T follicular helper cell (primary cell): ENCODE measurements around the gene COMP.
"Not testable (repeated sequence)": the region's sequence is repeated elsewhere in the genome, so short reads cannot be mapped to it uniquely, and the experiment has no call there.

Experiments used
- DNase-seq: peaks from one replicate; pipeline ENCODE4 v3.0.0-alpha.2; 2020; ENCODE audit warnings: low read depth

COMP gene

DNA sequence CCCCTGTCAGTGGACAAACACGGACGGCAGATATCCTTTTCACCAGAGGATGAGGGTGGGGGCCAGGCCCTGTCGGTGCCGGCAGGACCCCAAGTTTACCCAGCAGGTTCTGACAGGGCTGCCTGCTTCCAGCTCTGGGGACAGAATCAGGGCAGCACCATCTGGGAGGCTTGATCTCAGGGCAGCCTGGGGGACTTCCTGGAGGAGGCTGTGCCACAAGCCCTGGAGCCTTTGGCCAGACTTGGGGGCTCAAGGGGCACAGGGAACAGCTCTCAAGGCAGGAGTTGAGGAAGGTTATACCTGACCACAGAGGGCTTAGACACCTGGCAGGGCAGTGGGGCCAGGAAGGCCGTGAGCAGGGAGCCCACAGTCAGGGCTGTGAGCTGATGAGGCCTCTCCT, 45.2 kb downstream of the COMP start:
- DNase-seq: no peak

DNA sequence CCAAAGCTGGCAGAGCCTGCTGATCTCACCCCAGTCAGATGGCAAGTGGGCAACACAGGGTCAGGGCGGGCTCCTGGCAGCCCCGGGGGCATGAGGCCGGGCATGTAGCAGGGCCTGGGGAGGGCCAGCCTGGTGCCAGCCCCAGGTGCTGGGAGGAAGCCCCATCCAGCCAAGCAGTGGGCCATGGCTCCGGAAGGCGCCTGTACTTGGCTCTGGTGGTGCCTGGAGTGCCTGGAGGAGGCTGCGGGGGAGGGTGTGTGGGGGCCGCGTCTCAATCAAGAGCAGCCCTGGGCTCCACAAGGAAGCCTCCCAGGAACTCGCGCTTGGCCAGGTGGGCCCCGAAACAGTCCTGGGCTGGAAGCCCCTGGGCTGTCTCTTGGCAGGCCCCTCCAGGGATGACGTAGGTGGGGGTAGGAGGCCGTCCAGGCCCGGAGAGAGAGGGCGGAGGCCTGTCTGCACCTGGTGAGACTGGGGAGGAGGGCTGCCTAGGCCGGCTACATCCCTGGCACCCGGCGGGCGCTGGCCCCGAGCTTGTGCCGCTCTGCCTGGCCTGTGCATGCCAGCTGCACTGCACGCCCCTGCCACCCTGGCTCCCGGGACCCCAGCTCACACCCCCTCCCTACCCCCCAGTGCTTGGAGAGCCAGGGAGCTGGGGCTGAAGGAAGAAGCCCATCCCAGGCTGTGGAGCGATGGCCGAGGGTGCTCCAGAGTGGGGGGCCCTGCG, 45.9 kb downstream of the COMP start:
- DNase-seq: no peak

DNA sequence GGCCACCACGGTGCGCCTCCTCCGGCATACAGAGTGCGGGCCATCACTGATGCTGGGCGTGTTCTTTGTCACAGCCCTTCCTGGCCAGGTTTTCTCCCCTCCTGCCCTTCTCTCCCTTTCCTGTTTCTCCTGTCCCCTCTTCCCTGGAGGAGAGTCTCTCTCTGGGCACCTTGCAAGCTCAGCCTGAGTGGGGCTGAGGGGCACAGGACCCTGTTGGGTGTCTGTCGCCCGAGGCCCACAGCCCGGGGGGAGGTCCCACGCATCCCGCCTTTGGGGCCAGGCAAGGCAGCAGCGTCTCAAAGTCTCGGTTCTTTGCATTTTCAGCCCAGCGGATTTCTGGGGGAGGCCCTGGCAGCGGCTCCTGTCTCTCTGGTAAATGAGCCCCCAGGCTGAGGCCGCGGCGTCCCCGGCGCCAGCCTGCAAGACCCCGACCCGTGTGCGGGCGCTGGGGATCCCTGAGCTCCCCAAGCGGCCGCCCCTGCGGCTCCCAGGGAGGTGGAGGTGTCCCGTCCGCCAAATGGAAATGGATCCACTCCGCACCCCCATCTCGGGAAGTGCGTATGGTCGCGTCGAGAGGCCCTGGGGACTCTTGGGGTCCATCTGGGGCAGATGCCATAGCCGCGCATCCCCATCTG, 47.2 kb downstream of the COMP start:
- DNase-seq: no peak

- no peak for DNase-seq
These were observed 48.0 kb downstream of the COMP start for GRCh38 chr19:18742838-18743783.

- DNase-seq: no peak
These were observed 48.8 kb downstream of the COMP start for GRCh38 chr19:18742324-18742723.

- DNase-seq: no peak
These were observed 49.7 kb downstream of the COMP start for GRCh38 chr19:18741124-18742121.

GRCh38 chr19:18738961-18739690, 52.0 kb downstream of the COMP start:
- no peak for DNase-seq

GRCh38 chr19:18737954-18738351, 53.2 kb downstream of the COMP start:
- DNase-seq: no peak

- DNase-seq: no peak
These were observed 53.7 kb downstream of the COMP start for GRCh38 chr19:18737337-18737953.

DNA sequence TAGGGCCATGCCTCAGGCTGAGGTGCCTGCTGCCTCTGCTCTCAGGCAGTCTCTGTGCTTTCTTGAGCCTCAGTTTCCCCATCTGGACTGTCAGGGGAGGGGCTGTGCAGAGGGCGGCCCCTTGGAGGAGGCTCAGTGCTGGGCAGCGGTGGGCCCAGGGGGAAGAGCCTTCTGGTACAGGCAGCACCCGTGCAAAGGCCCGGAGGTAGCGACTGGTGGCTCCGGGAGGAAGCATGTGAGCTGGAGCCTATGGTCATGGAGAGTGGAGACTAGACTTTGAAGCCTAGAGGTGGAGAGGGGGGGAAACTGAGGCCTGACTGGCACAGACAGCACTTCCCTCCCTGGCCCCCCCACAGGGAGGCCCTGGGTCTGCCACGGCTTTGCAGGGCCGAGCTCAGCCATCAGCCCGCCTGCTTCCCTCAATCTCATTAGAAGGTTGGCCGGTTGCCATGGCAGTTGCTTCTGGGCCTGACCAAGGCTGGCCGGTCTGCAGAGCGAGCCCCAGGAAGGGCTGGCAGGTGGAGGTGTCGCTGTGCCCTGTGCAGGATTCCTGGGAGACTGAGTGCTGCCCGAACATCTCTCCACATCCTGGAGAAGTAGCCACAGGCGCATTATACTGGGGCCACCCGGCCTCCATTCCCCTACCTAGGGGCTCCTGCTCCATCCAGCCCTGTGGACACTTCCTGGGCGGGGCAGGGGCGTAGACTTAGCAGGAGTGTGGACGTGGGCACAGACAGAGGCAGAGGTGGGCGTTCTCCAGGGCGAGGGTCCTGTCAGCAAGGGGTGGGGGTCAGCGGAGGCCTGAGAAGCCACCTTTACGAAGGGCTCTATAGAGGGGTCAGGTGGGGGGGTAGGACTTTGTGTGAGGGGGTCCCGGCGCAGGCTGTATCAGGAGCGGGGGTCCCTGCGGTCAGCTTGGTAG, 54.4 kb downstream of the COMP start:
- no peak for DNase-seq

- no peak for DNase-seq
These were observed 55.4 kb downstream of the COMP start for GRCh38 chr19:18735752-18736151.

- DNase-seq: no peak
These were observed 55.8 kb downstream of the COMP start for GRCh38 chr19:18735324-18735723.

- DNase-seq: not testable (repeated sequence)
These were observed 57.3 kb downstream of the COMP start for GRCh38 chr19:18733762-18734332.

GRCh38 chr19:18733196-18733647, 57.9 kb downstream of the COMP start:
- DNase-seq: no peak
